GM18505 (cell line): ENCODE results near the gene TUBB2B.
A peak's percentile ranks its signal among the peaks of the same experiment; 100 is the strongest.

ENCODE experiments used
- ATAC-seq: cut with Tn5 transposase; IDR thresholded peaks from one replicate; pipeline ENCODE4 v1.9.1; 2021; ENCODE audit not compliant: unreplicated experiment
- POLR2A ChIP-seq: IDR thresholded peaks from 4 replicates; pipeline ENCODE4 v1.6.1; 2011; ENCODE audit warnings: borderline replicate concordance; ENCODE audit not compliant: insufficient read depth, insufficient read length; ENCODE audit errors: extremely low read depth

The TUBB2B gene

GRCh38 chr6:3222506-3223038, 4.9 kb downstream of the TUBB2B start:
- no peak for ATAC-seq

DNA sequence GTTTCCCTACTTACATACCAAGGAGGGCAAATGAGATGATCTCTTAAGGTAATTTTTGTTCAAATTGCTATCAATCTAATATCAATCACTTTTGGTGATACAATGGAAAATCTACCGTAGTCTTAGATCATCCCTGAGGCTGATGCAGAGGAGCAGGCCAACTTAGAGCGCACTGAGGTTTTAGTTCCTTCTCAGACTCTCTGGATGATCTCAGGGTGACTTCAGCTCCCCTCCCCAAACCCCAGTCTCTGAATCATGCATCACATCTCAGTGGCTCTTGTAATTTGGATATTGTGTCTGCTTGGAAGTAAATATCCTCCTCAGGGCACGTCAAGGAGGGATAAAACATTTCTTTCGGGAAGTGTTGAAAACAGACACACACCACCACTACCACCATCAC, 5.9 kb downstream of the TUBB2B start:
- TF ChIP-seq POLR2A = no peak
- ATAC-seq = no peak

More at GRCh38 chr6:3222506-3223038, 4.9 kb downstream of the TUBB2B start:
- TF ChIP-seq POLR2A = no peak

DNA sequence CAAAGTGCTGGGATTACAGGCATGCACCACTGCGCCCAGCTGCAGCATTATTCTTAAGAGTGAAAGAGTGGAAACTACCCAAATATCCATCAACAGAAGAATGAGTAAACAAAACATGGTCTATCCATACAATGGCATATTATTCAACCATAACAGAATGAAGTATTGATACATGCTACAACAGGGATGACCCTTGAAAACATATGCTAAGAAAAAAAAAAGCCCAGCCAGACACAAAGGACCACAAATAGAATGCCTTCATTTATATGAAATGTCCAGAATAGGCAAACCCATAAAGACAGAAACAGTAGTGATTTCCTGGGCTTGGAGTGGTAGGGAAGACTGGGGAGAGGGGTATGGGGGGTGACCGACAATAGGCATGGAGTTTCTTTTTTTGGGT, 7.1 kb downstream of the TUBB2B start:
- no peak for ATAC-seq
- no peak for TF ChIP-seq POLR2A

DNA sequence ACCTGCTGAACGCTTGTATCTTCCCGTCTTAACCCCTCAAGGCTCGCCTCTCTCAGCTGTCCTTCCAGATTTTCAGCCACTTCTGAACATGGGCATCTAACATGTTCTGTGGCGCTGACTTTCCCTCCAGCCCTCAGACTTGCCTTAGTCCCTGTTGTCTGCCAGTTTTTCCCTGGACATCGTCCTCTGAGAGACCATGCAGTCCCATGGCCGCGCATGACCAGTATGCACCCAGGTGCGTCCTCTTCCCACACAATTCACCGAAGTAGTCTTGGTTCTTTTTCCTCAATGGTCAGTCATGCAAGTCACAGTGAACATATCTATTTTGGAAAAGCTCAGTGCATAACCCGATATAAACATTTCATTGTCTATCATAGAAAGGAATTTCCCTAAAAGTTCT, 9.2 kb downstream of the TUBB2B start:
- TF ChIP-seq POLR2A = no peak
- ATAC-seq = no peak

- TF ChIP-seq POLR2A = no peak
- ATAC-seq = no peak
Observed at GRCh38 chr6:3217286-3217685, 10.2 kb downstream of the TUBB2B start.

GRCh38 chr6:3214898-3215297, 12.6 kb downstream of the TUBB2B start:
- TF ChIP-seq POLR2A = no peak
- ATAC-seq = no peak

- no peak for ATAC-seq
- no peak for TF ChIP-seq POLR2A
Observed at GRCh38 chr6:3213334-3213695, 14.1 kb downstream of the TUBB2B start.

DNA sequence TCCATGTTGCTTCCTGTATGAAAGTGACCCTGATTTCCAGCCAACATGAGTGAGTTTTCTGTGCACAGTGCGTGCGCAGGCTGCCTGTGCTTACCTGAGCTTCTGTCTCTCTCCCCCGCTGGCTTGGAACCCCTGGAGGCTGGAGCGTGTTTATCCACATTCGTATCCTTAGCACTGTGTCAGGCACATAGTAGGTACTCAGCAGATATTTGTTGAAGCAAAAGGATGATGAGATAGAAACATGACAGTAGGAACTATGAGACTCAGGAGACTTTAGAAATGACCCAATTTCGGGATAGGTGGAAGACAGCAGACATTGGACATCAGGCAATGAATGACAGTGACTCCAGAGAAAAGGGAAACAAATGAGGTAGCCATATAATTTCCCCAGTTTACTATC, 15.2 kb downstream of the TUBB2B start:
- no peak for TF ChIP-seq POLR2A
- ATAC-seq = no peak

DNA sequence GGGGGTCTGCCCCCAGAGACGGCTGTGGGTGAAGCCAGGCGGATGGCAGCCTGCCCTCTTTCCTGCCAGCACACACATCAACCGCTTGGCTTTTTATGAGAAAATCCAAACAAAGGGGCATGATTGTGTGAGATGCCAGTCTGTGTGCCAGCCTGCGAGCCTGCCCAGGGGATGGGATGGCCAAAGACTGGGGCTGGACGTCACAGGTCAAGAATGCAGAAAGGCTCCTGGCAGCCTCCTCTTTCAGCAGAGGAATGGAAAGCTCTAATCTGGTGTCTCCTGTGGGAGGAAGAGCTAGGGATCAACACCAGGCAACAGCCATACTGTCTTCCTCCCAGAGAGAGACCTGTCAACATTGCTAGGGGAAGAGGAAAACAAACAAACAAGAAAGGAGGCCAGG, 15.8 kb downstream of the TUBB2B start:
- no peak for ATAC-seq
- no peak for TF ChIP-seq POLR2A

DNA sequence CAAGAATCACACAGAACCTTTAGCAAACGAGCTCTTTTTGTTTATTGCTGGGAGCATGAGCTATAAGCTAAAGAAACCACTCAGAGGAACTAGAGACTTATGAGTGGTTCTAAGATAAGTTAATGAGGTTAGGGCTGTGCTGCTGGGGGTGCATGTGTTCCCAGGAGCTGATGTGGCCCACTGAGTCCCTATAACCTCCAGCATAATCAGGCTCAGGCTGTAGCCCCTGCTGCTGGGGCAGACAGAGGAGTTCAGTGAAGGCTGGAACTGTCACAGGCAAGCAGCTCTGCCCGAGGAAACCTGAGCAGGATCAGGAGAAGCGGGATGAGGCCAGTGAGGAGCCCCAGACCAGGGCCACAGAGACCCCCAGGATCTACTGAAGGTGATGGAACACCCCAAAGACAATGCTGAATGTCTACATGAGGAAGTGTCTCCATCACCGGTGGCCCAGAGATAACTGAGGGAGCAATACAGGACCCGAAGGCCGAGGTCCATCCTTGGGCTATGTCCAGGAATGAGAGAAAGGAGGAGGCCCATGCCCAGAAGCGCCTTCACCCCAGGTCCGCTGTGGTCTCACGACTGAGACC, 17.3 kb downstream of the TUBB2B start:
- ATAC-seq = no peak
- TF ChIP-seq POLR2A = no peak

- peak; percentile 40 for TF ChIP-seq POLR2A
Observed at GRCh38 chr6:3209114-3210023, 18.1 kb downstream of the TUBB2B start.

GRCh38 chr6:3208775-3209113, 18.7 kb downstream of the TUBB2B start:
- TF ChIP-seq POLR2A = no peak
- ATAC-seq = no peak

More at GRCh38 chr6:3209114-3210023, 18.1 kb downstream of the TUBB2B start:
- ATAC-seq = peak; percentile 45

- TF ChIP-seq POLR2A = no peak
- ATAC-seq = no peak
Observed at GRCh38 chr6:3208098-3208774, 19.2 kb downstream of the TUBB2B start.
